K562 (cell line): ENCODE measurements around the gene PKD2. TPM values are rescaled to one million over a fixed set of nuclear protein-coding genes. Genes with fewer than 3 reads are reported as not detected.

Source experiments
- ATAC-seq: fragments of 200-7000 bp; cut with Tn5 transposase; 3 replicates; pipeline ENCODE4 v1.9.1; 2020; ENCODE audit warnings: moderate library complexity
- BruUV-seq: library from RNA; stranded (reverse); fragments of 400-500 nt; replicated peaks from 2 replicates; lab custom pipeline; 2021; lab: Mats Ljungman, UMichigan
- CTCF ChIA-PET: fragments of 300-600 bp; formaldehyde crosslinking; extraction: SDS; loops from one replicate; lab custom pipeline; 2021; ENCODE audit warnings: low intra/inter-chr PET ratio; lab: Yijun Ruan, JAX
- POLR2A ChIA-PET: fragments of 300-600, 350-650 bp; sonication (Branson Sonifier 250); formaldehyde crosslinking; extraction: SDS; loops from one replicate; lab custom pipeline; 2021; ENCODE audit warnings: antibody characterized with exemption, inconsistent platforms; lab: Yijun Ruan, JAX
- DNase-seq, 4 experiments: peaks; one replicate each; pipeline versions ENCODE4 v3.0.0 to v3.0.0-alpha.2; 2011 to 2018; ENCODE audit warnings: low spot score in 3 of 4, mixed read lengths in 3 of 4; ENCODE audit errors: extremely low read depth in 1 of 4
- FAIRE-seq: peaks from 2 replicates; lab custom pipeline; 2011; peaks lifted over from hg19 to GRCh38; lab: Jason Lieb, UNC
- H2AFZ ChIP-seq: 2 replicates; pipeline ENCODE4 v1.6.0; 2011; ENCODE audit warnings: low read depth, low read length, control low read depth, inconsistent platforms
- H3K27ac ChIP-seq: fragments of 200-600 bp; 3 replicates; pipeline ENCODE4 v1.8.0; 2011; ENCODE audit warnings: low read depth, mild to moderate bottlenecking, control low read depth, inconsistent platforms, low read length, moderate library complexity, mixed read lengths; ENCODE audit errors: extremely low read depth
- H3K27me3 ChIP-seq, 2 experiments: fragments of 300-600 bp in 1 of 2; 2 replicates in 1 of 2; 3 replicates in 1 of 2; pipeline versions ENCODE4 v1.6.0 to v1.8.0; 2011; ENCODE audit warnings: inconsistent platforms in 2 of 2, low read length in 2 of 2, mild to moderate bottlenecking in 1 of 2, mixed read lengths in 1 of 2, moderate library complexity in 1 of 2; ENCODE audit not compliant: control insufficient read depth in 2 of 2, insufficient read depth in 2 of 2
- H3K36me3 ChIP-seq: fragments of 300-600 bp; 3 replicates; pipeline ENCODE4 v1.8.0; 2011; ENCODE audit warnings: mild to moderate bottlenecking, low read length, inconsistent platforms; ENCODE audit not compliant: control insufficient read depth, insufficient read depth
- H3K4me1 ChIP-seq, 2 experiments: fragments of 200-600 bp in 1 of 2; replicated peaks in 1 of 2; 2 replicates in 1 of 2; 3 replicates in 1 of 2; pipeline versions ENCODE4 v1.5.1 to v1.8.0; 2011; ENCODE audit warnings: inconsistent platforms in 2 of 2, low read length in 2 of 2, mild to moderate bottlenecking in 1 of 2, mixed read lengths in 1 of 2, moderate library complexity in 1 of 2; ENCODE audit not compliant: control insufficient read depth in 2 of 2, insufficient read depth in 2 of 2
- H3K4me2 ChIP-seq: 2 replicates; pipeline ENCODE4 v1.6.1; 2011; ENCODE audit warnings: low read length, control low read depth, inconsistent platforms, mixed read lengths; ENCODE audit not compliant: insufficient read depth
- H3K4me3 ChIP-seq: fragments of 200-600 bp; sonication (generic), shearing (Covaris generic); 2 replicates; pipeline ENCODE4 v1.5.1; 2016; ENCODE audit warnings: control low read depth, inconsistent platforms
- H3K79me2 ChIP-seq: fragments of 200-600 bp; 3 replicates; pipeline ENCODE4 v1.8.0; 2011; ENCODE audit warnings: low read length, inconsistent platforms; ENCODE audit not compliant: control insufficient read depth, insufficient read depth
- H3K9ac ChIP-seq, 2 experiments: 2 replicates each; pipeline versions ENCODE4 v1.6.0 to v1.6.1; 2011; ENCODE audit warnings: low read depth in 2 of 2, low read length in 2 of 2, control low read depth in 1 of 2, inconsistent platforms in 1 of 2, mild to moderate bottlenecking in 1 of 2, mixed read lengths in 1 of 2; ENCODE audit not compliant: insufficient read depth in 1 of 2
- H3K9me1 ChIP-seq: one replicate; pipeline ENCODE4 v1.6.0; 2011; ENCODE audit warnings: inconsistent platforms, mild to moderate bottlenecking, low read length, moderate library complexity; ENCODE audit not compliant: control insufficient read depth, insufficient read depth
- H3K9me3 ChIP-seq: replicated peaks from 2 replicates; pipeline ENCODE4 v1.5.1; 2011; ENCODE audit warnings: low read depth, low read length, inconsistent platforms; ENCODE audit not compliant: control insufficient read depth, insufficient read depth
- H4K20me1 ChIP-seq: replicated peaks from 2 replicates; pipeline ENCODE4 v1.6.1; 2011; ENCODE audit warnings: low read length, inconsistent platforms, mixed read lengths; ENCODE audit not compliant: control insufficient read depth, insufficient read depth
- MEF2D ChIP-seq: conservative IDR thresholded peaks from 2 replicates; pipeline ENCODE4 v1.6.1; 2016; ENCODE audit warnings: low read depth, missing genetic modification characterization, missing compliant biosample characterization
- NCOA1 ChIP-seq: fragments of 450-650 bp; IDR thresholded peaks from 2 replicates; pipeline ENCODE4 v1.6.1; 2016; ENCODE audit warnings: low read depth
- NFE2L1 ChIP-seq: fragments of 450-650 bp; IDR thresholded peaks from 2 replicates; pipeline ENCODE4 v1.6.1; 2016; ENCODE audit warnings: missing genetic modification characterization, low read depth, mild to moderate bottlenecking, missing compliant biosample characterization, moderate library complexity, borderline replicate concordance
- SRSF1 ChIP-seq: fragments of 200-400 bp; formaldehyde crosslinking; IDR thresholded peaks from 2 replicates; pipeline ENCODE4 v1.6.1; 2017; ENCODE audit warnings: mild to moderate bottlenecking, low read depth, low read length, moderate library complexity
- WGBS: fragments of 100-300 bp; shearing (Covaris generic); methylation state at CpG from one replicate; pipeline ENCODE4 v1.1.6; 2016; ENCODE audit warnings: low coverage, mixed read lengths; ENCODE audit not compliant: insufficient coverage; ENCODE audit errors: missing lambda C conversion rate; 5-methylcytosine and 5-hydroxymethylcytosine counted together
- in situ Hi-C: fragments of 300-500 bp; cut with MboI; formaldehyde crosslinking; loops from 4 replicates; pipeline ENCODE4 v1.15.0; 2018; ENCODE audit warnings: inconsistent platforms, mixed read lengths
- intact Hi-C: fragments of 100-400 bp; cut with micrococcal nuclease; formaldehyde crosslinking; loops from 2 replicates; pipeline ENCODE4 v1.14.2; 2022
- polyA plus RNA-seq, 8 experiments: library from polyadenylated mRNA; depleted of rRNA in 4 of 8; stranded (reverse) in 5 of 8; unstranded in 3 of 8; fragments of >200 nt; fragmentation: Nextera tagmentation in 2 of 8; fragmentation: Illumina TruSeq in 1 of 8; extraction: Ambion mirVana in 2 of 8; extraction: Trizol in 1 of 8; gene quantifications; 2 replicates each; pipeline versions ENCODE4 v1.2.1 to v1.2.3, GENCODE V29; 2011 to 2014; ENCODE audit warnings: inconsistent platforms in 1 of 8, missing spikeins in 1 of 8
- total RNA-seq, 7 experiments: library from RNA; depleted of rRNA in 6 of 7; stranded (reverse); fragments of >200 nt in 6 of 7; fragmentation: Illumina TruSeq in 2 of 7; extraction: Trizol in 2 of 7; gene quantifications; 2 replicates each; pipeline versions ENCODE4 v1.2.1 to v1.2.3, GENCODE V29; 2011 to 2021; ENCODE audit warnings: low replicate concordance in 1 of 7
- TF ChIP-seq, protein P1 (sequence below): fragments of 200-800 bp; sonication (Bioruptor generic); IDR thresholded peaks from 2 replicates; pipeline ENCODE4 v1.6.1; 2017; ENCODE audit warnings: missing genetic modification characterization, missing compliant biosample characterization
- TF ChIP-seq, protein P2 (sequence below): sonication (generic); formaldehyde crosslinking; IDR thresholded peaks from 2 replicates; pipeline ENCODE4 v1.5.0; 2020; ENCODE audit warnings: missing genetic modification reagents

Gene PKD2
- total and polyA plus RNA-seq, 9 of the 15 experiments (the other 6 are each of a cell fraction or from before 2014, with no cell fraction given), result 0.11 to 1.2 (median 0.47) TPM

- no peak for TF ChIP-seq SRSF1
- no peak for TF ChIP-seq MEF2D (tag)
- TF ChIP-seq, protein P1, sequence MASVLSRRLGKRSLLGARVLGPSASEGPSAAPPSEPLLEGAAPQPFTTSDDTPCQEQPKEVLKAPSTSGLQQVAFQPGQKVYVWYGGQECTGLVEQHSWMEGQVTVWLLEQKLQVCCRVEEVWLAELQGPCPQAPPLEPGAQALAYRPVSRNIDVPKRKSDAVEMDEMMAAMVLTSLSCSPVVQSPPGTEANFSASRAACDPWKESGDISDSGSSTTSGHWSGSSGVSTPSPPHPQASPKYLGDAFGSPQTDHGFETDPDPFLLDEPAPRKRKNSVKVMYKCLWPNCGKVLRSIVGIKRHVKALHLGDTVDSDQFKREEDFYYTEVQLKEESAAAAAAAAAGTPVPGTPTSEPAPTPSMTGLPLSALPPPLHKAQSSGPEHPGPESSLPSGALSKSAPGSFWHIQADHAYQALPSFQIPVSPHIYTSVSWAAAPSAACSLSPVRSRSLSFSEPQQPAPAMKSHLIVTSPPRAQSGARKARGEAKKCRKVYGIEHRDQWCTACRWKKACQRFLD (CRISPR knock-in tag), result no peak
- TF ChIP-seq, all 486 proteins: peak for 0
Observed at GRCh38 chr4:88070031-88070430, 62.6 kb downstream of the PKD2 start (continued).

DNA sequence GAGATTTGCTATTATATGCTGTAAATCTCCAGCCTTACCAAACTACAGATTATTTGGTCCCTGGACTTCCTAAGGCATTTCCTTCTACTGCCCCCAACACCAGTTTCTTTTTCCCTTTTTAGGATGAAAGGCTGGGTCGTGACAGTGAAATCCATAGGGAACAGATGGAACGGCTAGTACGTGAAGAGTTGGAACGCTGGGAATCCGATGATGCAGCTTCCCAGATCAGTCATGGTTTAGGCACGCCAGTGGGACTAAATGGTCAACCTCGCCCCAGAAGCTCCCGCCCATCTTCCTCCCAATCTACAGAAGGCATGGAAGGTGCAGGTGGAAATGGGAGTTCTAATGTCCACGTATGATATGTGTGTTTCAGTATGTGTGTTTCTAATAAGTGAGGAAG, 67.9 kb downstream of the PKD2 start:
- no TSS peak for BruUV-seq
- Histone ChIP-seq H3K4me1 (no peaks in the 10 kb centered on the region), H3K9ac (no peak overlapping the region), H3K36me3 (no peaks in the 10 kb centered on the region), H3K27me3 (0 out of 5 replicates have a peak, but pooled peaks cover 0 to 6% of the 10 kb centered on the region in 2 experiments), H3K9me1 (no peaks in the 10 kb centered on the region), H2AFZ (no peak overlapping the region), H3K27ac (no peak overlapping the region), H3K9me3 (no peaks in the 10 kb centered on the region), H3K4me2 (no peak overlapping the region), H3K4me3 (no peak overlapping the region), H4K20me1 (no peaks in the 10 kb centered on the region), H3K79me2 (no peaks in the 10 kb centered on the region)
- CTCF ChIA-PET, result interaction anchor here (0.6 kb wide), 1 partner anchor 419 kb away, joined by 3 read pairs; no protein-coding TSS in a partner anchor
- in situ Hi-C loops (no loop called here), intact Hi-C loops (no loop called here)
- TF ChIP-seq NCOA1, result no peak
- TF ChIP-seq, protein P2, sequence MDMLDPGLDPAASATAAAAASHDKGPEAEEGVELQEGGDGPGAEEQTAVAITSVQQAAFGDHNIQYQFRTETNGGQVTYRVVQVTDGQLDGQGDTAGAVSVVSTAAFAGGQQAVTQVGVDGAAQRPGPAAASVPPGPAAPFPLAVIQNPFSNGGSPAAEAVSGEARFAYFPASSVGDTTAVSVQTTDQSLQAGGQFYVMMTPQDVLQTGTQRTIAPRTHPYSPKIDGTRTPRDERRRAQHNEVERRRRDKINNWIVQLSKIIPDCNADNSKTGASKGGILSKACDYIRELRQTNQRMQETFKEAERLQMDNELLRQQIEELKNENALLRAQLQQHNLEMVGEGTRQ, result no peak
- TF ChIP-seq NFE2L1 (tag), result no peak
- 5% methylated on average over 9 of the region's 9 CpGs for WGBS
- POLR2A ChIA-PET, result interaction anchor here (1.4 kb wide), 1 partner anchor 10 kb away, joined by 3 read pairs; no protein-coding TSS in a partner anchor
- DNase-seq (no peak), ATAC-seq (no peak), FAIRE-seq (no peak)
